OCI-LY7 (cell line): Measurements from ENCODE around the gene PNMA6E.

Experiments used
- CTCF ChIP-seq: fragments of 200-600 bp; sonication (generic); conservative IDR thresholded peaks from 2 replicates; pipeline ENCODE4 v1.5.1; 2014; ENCODE audit warnings: mild to moderate bottlenecking, antibody characterized with exemption, low read length, moderate library complexity, mixed read lengths
- EZH2phosphoT487 ChIP-seq: fragments of 200-600 bp; sonication (generic); IDR thresholded peaks from 2 replicates; pipeline ENCODE4 v1.6.1; 2018; ENCODE audit warnings: low read depth, borderline replicate concordance, mild to moderate bottlenecking, mixed run types, antibody characterized with exemption, low read length, moderate library complexity, mixed read lengths

GRCh38 chrX:153371256-153371655 is 29.9 kb downstream of the PNMA6E start:
- no peak for TF ChIP-seq CTCF
- no peak for TF ChIP-seq EZH2phosphoT487
